ENCODE results near the gene TAC4. TPM values are rescaled to one million over a fixed set of nuclear protein-coding genes. Genes with fewer than 3 reads are reported as not detected.

TAC4 gene
- total and polyA plus RNA-seq, 2 of the 13 experiments (the other 11 are each of a cell fraction or from before 2014, with no cell fraction given), result not detected

DNA sequence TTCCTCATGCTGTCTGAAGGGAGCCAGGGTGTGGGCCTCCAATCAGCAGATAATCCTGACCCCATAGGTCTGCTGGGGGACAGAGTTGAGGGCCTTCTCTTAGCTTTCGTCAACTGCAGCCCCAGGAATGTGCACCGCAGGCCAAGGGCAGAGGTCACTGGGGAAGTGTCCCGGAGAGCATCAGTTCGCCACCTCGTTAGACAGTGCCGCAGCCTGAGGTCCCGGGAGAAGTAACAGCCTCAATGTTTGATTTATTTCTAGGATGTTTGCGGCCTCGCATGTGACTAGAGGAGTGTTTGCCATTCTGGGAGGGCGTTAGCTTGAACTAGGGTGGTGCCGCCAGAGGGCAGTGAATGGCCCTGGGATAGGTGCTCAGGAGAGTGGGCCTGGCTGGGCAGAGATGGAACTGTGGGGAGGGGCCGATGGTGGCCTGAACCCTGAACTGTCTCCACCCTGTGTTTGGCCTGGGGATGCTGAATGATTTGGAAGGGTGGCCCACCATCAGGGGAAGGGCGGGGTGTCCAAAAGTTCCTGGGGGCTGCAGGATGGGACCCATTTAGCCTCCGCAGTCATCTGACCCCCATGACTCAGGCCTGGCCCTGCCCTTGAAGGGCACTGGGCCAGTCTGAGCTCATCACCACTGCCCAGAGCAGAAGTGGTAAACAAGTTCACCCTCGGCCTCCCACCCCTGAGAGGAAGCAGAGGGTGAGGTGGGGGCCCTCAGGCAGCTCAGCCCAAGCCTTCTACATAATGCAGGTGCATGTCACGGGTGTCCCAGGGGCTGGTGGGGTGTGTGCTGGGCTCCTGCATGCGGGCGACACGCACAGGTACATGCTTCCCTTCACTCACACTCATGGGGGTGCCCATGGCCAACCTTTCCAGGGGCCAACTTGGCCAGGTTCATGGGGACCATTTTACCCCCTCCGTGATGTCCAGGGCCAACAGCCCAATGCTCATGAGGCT, 12.4 kb upstream of the TAC4 start (continued):
- TF ChIP-seq GABPA (IDR thresholded peaks at IDR 0.05; ENCODE audit: low read depth, low read length), result no peak
- no peak for TF ChIP-seq GABPA (CRISPR knock-in tag; IDR thresholded peaks at IDR 0.05; ENCODE audit: low read depth)
- no peak for TF ChIP-seq SP2 (CRISPR knock-in tag; IDR thresholded peaks at IDR 0.05)
- TF ChIP-seq, protein P1, sequence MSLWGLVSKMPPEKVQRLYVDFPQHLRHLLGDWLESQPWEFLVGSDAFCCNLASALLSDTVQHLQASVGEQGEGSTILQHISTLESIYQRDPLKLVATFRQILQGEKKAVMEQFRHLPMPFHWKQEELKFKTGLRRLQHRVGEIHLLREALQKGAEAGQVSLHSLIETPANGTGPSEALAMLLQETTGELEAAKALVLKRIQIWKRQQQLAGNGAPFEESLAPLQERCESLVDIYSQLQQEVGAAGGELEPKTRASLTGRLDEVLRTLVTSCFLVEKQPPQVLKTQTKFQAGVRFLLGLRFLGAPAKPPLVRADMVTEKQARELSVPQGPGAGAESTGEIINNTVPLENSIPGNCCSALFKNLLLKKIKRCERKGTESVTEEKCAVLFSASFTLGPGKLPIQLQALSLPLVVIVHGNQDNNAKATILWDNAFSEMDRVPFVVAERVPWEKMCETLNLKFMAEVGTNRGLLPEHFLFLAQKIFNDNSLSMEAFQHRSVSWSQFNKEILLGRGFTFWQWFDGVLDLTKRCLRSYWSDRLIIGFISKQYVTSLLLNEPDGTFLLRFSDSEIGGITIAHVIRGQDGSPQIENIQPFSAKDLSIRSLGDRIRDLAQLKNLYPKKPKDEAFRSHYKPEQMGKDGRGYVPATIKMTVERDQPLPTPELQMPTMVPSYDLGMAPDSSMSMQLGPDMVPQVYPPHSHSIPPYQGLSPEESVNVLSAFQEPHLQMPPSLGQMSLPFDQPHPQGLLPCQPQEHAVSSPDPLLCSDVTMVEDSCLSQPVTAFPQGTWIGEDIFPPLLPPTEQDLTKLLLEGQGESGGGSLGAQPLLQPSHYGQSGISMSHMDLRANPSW (CRISPR knock-in tag; IDR thresholded peaks at IDR 0.05; ENCODE audit: borderline replicate concordance), result no peak
- no peak for TF ChIP-seq ZSCAN29 (CRISPR knock-in tag; conservative IDR thresholded peaks at IDR 0.05)
- TF ChIP-seq NFYC (CRISPR knock-in tag; IDR thresholded peaks at IDR 0.05), result no peak
- TF ChIP-seq PCBP1 (IDR thresholded peaks at IDR 0.05; ENCODE audit: borderline replicate concordance, low read depth, low read length), result no peak
- TF ChIP-seq SOX6 (IDR thresholded peaks at IDR 0.05), result no peak
- 0 out of 2 replicates have a peak, but pooled peaks have one; percentile 19 for TF ChIP-seq SOX6 (CRISPR knock-in tag; IDR thresholded peaks at IDR 0.05)
- no peak for TF ChIP-seq JDP2 (CRISPR knock-in tag; IDR thresholded peaks at IDR 0.05; ENCODE audit: borderline replicate concordance)
- TF ChIP-seq, protein P2, sequence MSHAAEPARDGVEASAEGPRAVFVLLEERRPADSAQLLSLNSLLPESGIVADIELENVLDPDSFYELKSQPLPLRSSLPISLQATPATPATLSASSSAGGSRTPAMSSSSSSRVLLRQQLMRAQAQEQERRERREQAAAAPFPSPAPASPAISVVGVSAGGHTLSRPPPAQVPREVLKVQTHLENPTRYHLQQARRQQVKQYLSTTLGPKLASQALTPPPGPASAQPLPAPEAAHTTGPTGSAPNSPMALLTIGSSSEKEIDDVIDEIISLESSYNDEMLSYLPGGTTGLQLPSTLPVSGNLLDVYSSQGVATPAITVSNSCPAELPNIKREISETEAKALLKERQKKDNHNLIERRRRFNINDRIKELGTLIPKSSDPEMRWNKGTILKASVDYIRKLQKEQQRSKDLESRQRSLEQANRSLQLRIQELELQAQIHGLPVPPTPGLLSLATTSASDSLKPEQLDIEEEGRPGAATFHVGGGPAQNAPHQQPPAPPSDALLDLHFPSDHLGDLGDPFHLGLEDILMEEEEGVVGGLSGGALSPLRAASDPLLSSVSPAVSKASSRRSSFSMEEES (CRISPR knock-in tag; IDR thresholded peaks at IDR 0.05), result no peak
- TF ChIP-seq SALL1 (CRISPR knock-in tag; IDR thresholded peaks at IDR 0.05), result no peak; the same call in 1 of the 2 replicates
- no peak for TF ChIP-seq ZNF629 (CRISPR knock-in tag; conservative IDR thresholded peaks at IDR 0.05)
- no peak for TF ChIP-seq NFIC (IDR thresholded peaks at IDR 0.05; ENCODE audit: low read length)
- no peak for TF ChIP-seq MTF1 (CRISPR knock-in tag; IDR thresholded peaks at IDR 0.05)
- TF ChIP-seq PTBP1 (IDR thresholded peaks at IDR 0.05; ENCODE audit: low read depth, low read length, poor library complexity, severe bottlenecking), result no peak
- TF ChIP-seq PRDM15 (CRISPR knock-in tag; IDR thresholded peaks at IDR 0.05), result no peak
- TF ChIP-seq MNT (IDR thresholded peaks at IDR 0.05), result no peak

Data from HepG2 (cell line).